HG03571 (cell line): Measurements from ENCODE around the gene ZNF628.

Experiments
- ATAC-seq: cut with Tn5 transposase; IDR thresholded peaks from one replicate; pipeline ENCODE4 v1.9.1; 2021; ENCODE audit not compliant: unreplicated experiment

ZNF628 gene

DNA sequence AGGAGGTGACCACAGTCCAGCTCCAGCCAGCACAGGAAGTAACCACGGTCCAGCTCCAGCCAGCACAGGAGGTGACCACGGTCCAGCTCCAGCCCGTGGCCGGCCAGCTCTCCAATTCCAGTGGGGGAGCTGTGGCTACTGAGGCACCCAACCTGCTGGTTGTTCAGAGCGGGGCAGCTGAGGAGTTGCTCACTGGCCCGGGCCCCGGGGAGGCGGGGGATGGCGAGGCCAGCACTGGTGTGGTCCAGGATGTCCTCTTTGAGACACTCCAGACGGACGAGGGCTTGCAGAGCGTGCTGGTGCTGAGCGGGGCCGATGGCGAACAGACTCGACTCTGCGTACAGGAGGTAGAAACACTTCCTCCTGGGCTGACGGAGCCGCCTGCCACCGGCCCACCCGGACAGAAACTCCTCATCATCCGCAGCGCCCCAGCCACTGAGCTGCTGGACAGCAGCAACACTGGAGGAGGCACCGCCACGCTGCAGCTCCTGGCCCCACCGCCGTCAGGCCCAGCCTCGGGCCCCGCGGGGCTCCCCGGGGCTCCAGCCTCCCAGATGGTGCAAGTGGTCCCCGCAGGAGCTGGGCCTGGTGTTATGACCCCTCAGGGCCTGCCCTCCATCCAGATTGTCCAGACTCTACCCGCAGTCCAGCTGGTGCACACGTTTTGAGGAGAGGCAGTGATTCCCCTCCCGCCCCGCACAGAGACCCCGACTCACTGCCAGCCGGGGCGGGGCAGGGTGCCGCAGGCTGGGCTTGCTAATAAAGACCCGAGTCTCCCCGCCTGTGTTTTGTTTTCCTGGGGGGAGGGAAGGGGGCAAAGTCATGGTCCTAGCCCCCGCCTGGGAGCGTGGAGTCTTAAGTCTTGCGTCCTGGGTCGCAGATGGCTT, 7.5 kb downstream of the ZNF628 start:
- ATAC-seq: no peak

DNA sequence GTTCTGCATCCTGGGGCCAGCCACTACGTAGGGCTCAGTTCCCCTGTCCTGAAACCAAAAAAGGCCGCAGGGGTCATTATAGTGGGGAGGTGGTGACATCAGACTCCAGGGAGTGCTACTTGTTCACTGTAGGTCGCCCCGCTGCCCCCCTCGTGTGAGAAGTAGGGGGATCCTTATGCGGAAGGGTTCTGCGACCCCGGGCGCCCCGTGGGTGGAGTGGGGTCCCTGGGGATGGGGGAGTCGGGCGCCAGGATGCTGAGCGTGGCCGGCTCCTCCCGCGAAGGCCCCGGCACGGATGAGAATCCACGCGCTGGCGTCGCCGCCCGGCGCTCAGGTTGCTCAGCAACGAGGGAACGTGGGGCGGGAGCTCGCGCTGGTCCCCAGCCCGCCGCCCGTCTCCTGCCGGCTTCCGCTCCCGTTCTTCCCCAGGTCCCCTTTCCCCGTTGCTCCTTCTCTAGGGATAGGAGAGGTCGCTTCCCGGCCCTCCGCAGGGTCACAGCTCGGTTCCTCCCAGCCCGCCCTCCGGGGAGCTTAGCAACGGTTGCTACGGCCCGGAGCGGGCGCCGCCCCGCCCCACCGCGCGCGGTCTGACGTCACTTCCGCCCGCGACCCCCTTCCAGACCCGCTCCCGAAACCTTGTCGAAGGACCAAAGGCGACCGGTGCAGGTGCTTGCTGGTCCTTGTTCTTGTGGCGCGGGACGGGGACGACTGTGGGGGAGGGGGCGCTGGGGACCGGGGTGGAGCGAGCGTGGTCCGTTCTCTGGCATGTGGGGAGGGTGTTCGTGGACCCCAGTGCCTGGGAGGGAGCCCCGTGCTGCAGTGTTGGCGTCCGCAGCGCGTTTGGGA, 8.4 kb downstream of the ZNF628 start, which contains the start of gene NAT14:
Gene NAT14, plus strand, starts transcription at position 596 of the 846 bp plus-strand sequence. CDS start 521 bp downstream, outside the sequence.
- ATAC-seq: no peak

DNA sequence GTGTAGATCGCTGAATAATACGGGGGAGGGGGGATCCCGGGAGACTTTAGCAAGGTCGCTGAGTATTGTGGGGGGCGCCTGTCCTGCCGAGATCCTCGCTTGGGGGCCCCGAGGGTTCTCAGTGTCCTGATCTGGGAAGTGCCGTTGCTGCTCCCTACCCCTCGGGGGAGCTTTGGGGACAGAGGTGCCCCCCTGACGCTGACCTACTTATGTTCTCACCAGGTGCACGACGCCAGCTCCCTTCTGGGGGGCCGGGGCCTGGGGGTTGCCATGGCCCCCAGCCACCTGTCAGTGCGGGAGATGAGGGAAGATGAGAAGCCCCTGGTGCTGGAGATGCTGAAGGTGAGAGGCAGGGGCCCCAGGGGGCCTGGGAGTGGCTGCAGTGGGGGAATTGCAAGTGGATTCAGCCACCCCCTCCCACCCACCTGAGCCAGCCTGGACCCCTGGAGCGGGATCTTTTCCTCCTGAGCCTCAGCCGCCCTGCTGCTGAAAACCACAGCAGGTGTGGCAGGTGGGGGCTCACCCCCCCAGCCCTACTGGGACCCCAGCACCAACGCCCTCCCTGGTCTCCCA, 9.1 kb downstream of the ZNF628 start:
- ATAC-seq: no peak

DNA sequence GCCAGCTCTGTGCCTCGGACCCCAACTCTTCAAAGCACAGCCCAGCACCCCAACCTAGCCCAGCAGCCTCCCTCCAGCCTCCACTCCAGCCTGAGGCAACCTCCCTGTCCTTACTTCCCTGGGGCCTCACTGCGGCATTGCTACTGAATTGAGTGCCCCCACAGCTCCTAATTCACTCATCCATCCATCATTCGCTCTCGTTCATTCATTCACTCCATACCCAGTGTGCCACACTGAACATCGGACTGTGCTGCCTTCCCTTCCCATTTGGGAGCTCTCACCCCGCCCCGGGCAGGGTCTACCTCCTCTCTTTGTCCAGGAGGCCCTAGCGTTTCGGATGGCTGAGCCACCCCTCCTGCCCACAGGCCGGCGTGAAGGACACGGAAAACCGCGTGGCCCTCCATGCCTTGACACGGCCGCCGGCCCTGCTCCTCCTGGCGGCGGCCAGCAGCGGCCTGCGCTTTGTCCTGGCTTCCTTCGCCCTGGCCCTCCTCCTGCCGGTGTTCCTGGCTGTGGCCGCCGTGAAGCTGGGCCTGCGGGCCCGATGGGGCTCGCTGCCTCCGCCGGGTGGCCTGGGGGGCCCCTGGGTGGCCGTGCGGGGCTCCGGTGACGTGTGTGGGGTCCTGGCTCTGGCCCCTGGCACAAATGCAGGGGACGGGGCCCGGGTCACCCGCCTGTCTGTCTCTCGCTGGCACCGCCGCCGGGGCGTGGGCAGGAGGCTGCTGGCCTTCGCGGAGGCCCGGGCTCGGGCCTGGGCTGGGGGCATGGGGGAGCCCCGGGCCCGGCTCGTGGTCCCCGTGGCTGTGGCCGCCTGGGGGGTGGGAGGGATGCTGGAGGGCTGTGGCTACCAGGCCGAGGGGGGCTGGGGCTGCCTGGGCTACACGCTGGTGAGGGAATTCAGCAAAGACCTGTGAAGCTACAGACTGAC, 9.9 kb downstream of the ZNF628 start:
- no peak for ATAC-seq

DNA sequence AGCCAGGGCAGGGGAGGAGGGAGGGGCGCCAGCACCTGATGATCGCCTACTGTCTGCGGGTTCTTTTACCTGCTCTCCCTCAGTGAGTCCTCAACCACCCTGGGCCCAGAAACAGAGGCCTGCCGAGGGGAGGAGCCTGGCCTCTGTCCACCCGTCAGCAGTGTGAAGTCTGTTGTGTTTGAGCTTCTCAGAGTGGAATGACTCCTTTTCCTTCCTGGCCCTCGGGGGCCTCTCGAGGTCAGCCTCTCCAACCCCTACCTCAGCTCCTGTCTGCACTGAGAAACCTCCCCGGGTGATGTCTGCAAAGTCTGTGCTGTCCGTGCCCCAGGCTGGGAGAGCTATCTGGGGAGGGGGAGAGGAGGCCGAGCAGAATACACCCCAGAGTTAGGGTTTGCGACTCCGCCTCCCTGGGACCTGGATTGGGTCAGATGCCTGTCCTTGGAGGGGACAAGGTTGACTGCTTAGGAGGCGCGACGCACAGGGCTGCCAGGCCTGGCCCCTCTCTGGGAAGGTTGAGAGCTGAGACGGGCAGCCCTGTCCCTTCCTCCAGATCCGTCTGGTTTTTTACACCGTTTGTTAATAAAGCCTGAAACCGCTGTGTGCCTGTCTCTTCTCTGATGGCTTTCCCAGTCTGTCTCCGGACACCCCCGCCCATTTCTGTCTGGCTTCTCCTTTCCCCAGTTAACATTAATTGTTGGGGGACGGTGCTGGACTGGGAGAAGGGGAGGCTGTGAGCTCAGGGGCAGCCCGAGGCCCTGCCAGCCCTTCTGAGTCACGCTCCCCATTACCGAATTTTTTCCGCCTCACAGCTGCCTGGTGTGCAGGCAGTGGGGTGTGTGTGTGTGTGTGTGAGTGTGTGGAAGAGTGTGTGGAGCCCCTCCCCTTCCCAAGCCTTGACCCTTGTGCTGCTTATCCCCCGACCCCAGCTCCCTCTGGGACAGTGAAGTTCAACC, 10.8 kb downstream of the ZNF628 start:
- ATAC-seq: no peak

DNA sequence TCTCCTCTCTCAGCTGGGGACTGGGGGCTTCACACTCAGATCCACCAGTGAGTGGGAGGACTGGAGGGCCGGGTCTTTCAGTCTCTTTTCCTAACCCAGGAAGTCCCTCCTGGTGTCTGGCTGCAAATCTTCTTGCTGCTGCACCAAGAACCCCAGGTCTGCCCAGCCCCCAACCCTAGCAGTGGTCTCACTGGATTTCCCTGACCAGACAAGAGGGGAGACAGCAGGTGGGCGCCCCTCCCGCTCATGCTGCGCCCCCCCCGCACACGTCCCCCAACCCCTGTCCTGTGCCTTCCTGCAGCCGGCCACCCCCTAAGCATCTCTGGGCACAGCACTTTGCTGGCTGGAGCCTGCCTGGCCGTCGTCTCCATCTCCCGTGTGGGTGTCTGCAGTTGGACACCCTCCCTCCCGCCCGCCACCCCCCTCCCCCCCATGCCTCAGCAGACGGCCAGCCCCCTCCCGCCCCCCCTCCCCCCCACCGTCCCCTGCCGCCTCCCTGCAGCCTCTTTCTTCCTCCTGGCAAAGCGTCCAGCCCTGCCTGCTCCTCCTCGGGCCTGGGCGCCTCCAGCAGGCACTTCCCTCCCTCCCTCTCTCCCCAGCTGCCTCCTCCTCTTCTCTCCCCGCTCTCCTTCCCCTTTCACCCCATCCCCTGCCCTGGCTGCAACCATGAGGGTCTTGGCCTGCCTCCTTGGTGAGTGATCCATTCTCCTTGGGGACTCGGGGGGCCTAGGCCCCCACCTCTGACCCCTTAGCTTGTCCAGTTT, 11.7 kb downstream of the ZNF628 start, which contains the start of gene SSC5D:
Gene SSC5D, plus strand, starts transcription at position 513 of the 764 bp plus-strand sequence. Its CDS starts 154 bp downstream, at position 667.
- ATAC-seq: no peak

DNA sequence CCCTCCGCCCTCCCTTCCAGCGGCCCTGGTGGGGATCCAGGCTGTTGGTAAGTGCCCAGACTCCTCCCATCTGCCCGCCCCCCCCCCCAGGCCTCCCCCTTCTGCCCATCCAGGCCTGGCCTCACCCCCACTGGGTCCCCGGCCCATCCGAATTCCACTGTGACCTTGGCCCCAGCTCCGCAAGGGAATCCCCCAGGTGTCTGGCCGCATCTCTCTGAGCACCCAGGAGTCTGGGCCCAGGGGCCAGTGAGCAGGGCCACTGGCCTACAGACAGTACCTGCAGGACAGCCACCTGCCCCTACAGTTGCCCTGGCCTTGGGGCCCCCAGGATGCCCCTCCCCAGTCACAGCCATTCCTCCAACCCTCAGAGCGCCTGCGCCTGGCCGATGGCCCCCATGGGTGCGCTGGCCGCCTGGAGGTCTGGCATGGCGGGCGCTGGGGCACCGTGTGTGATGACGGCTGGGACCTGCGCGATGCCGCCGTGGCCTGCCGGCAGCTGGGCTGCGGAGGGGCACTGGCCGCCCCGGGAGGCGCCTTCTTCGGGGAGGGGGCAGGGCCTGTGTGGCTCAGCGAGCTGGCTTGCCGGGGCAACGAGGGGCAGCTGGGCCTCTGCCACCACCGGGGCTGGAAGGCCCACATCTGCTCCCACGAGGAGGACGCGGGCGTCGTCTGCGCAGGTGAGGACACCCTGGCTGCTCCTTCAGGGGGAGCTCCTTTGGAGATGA, 12.7 kb downstream of the ZNF628 start:
- no peak for ATAC-seq

DNA sequence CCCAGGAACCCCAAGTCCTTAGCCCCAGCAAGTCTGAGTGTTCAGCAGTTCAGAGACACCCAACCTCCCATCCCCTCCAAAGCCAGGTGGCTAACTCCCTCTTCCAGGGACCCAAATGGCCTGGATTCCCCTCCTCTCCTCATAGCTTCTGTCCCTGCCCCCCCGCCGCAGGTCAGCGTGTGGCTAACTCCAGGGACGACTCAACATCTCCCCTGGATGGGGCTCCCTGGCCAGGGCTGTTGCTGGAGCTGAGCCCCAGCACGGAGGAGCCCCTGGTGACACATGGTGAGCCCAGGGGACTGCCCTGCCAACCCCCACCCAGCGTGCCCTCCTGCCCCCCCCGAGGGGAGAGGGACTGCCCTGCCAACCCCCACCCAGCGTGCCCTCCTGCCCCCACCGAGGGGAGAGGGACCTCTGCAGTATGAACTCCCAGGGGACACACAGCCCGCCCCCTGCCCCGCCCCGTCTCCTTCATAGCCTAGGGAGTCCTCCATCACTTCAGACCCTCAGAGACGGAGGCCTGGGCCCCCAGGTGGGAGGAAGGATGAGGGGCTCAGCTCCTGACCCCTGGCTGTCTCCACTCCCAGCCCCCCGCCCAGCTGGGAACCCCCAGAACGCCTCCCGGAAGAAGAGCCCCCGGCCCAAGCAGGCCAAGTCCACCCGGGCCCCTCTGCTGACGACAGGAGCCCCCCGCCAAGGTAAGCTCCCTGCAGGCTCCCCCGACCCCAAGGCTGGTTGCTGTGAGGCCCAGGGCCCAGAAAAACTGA, 13.5 kb downstream of the ZNF628 start:
- no peak for ATAC-seq

DNA sequence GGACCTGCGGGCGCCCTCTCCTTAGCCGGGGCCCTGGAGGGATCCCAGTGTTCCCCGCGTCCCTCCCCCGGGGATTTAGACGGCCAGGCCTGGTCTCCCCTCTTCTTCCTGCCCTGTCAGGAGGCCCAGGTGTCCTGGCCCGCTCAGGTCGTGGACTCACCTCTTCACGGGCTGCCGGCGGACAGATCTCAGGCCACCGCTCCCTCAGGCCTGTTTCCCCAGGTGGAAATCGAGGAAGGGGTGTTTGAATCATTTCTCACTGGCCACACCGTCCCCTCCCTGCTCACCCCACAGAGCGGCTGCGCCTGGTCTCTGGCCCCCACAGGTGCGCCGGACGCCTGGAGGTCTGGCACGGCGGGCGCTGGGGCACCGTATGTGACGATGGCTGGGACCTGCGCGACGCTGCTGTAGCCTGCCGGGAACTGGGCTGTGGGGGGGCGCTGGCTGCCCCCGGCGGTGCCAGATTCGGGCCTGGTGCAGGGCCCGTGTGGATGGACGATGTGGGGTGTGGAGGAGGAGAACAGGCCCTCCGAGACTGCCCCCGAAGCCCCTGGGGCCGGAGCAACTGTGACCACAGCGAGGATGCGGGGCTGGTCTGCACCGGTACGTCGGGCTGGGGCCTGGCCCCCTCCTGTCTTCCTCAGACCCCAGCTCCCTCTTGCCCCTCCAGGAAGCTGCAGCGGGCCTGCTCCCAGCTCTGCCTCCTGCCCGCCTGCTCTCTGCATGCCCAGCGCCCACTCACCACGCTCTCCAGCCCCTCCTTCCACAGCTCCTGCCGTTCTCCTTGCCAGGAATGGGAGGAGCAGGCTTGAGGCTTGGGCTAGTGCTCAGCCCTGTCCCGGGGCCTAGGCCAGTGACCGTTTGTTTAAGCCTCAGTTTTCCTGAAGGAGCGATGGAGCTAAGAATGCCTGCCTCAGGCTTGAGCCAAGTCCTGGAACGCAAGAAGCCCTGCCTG, 14.3 kb downstream of the ZNF628 start:
- no peak for ATAC-seq

DNA sequence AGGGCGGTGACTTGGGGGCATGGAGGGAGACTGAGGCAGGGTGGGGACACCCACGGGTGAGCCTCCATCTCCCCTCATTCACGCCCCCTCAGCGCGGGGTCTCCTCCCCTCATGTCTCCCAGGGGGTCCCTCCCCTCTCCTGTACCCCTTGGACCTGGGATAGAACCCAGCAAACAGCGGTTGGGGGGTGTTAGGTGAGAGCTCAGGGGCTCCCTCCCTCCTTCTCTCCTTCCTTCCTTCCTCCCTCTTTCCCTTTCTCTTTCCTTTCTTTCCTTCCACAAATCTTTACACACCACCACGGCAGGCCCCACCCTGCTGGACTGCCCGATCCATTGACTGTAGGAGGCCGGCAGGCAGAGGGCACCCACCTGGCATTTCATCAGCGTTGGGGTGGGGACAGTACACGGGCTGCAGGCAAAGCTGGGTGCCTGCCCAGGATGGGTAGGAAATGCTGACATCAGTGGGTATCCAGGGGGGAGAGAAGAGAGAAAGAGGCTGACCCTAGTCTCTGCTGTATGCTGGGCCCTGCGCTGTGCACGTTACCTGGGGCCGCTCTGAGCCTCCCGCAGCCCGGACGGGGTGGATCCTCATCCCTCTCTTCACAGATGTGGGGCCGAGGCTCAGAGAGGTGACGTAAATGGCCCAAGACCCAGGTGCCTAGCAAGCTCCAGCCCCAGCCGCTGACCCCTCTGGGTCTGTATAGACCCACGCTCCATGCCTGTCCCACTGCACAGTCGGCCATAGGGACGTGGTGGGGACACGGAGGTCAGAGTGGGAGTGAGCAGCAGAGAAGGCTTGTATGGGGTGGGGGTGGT, 15.3 kb downstream of the ZNF628 start:
- no peak for ATAC-seq

DNA sequence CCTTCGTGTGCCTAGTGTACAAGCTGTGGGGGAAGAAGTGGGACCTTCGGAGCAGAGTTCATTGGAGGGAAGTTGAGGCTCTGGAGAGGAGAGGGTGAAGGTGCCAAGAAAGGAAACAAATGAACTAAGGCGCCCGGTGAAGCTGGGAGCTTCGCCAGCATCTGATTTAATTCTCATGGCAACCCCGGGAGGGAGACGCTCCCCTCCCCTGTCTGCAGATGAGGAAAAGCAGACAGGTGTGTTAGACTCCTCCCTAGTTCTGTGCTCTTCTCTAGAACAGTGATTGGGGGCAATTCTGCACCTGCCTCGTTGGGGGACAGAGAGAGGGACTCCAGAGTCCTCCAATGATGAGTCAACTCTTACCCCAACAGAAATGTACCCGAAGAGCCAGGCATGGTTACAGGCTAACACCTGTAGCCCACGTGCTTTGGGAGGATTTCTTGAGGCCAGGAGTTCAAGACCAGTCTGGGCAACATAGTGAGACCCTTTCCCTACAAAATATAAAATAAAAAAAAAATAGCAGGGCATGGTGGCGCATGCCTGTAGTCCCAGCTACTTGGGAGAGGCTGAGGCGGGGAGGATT, 16.0 kb downstream of the ZNF628 start:
- no peak for ATAC-seq

DNA sequence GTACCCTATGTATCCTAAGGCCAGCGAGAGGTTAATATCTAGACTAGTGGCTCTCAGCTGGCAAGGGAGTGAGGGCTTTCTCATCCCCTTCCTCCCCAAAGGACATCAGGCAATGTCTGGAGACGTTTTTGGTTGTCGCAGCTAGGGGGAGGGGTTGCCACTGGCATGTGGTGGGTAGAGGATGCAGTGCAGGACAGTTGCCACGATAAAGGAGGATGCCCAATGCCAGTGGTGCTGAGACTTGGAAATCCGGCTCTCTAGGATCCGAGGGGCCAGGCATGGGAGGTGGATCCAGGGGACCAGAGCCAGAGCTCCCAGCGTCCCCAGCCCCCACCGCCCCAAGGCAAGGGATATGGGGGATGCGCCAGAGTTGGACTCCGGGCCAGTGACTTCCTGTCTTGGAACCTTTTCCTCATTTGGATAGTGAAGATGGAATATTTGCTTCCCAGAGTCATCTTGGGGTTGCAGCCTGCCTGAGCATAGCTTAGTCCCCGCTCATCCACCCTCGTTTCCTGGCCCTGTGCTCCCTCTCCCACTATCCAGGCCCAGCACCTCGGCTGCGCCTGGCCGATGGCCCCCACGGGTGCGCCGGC, 16.7 kb downstream of the ZNF628 start:
- ATAC-seq: no peak

DNA sequence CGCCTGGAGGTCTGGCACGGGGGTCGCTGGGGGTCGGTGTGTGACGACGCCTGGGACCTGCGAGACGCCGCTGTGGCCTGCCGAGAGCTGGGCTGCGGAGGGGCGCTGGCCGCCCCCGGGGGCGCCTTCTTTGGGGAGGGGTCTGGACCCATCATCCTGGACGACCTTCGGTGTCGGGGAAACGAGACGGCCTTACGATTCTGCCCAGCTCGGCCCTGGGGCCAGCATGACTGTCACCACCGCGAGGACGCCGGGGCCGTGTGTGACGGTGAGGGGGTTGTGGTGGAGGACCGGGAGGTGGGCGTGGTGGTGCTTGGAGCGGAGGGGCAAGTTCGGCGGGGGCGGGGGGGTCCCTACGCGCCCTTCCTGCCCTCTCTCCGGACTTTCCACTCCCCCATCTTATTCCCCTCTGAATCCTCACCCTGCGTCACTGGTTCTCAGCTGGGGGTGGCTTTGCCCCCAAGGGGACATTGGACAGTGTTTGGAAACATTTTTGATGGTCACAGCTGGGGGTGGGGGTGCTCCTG, 17.3 kb downstream of the ZNF628 start:
- no peak for ATAC-seq

DNA sequence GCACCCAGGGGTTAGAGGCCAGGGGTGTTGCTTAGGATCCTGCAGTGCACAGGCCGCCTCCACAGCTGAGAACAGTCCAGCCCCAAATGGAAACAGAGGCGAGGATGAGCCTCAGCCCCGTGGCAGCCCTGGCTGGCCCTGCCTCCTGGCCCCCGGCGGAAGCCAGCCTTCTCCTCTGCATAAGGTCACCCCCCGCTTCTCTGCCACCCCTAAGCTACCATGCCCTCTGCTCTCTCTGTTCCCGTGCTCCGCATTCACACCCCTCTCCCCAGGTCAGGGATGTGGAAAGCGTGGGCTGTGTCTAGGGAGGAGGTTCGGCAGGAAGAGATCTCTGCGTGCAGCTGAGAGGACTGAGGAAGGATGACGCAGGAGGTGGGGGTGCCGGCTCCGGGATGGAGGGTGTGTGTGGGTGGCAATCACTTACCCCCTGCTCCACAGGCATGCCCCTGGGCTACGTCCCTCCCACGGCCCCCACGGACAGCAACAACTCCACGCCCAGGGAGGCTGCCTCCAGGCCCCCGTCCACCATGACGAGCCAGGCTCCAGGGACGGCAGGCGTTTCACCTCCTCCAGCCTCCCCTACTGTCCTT, 17.9 kb downstream of the ZNF628 start:
- no peak for ATAC-seq
